Endodermal cell (in vitro differentiated cells): Measurements from ENCODE around the gene PEX7. TPM values are rescaled to one million over a fixed set of nuclear protein-coding genes. Genes with fewer than 3 reads are reported as not detected.

Experiments used
- DNase-seq: peaks from one replicate; pipeline ENCODE4 v3.0.0-alpha.2; 2017
- H3K27ac ChIP-seq: 2 replicates; pipeline ENCODE4 v1.5.1; 2013; ENCODE audit warnings: mild to moderate bottlenecking, low read depth, low read length, moderate library complexity
- H3K27me3 ChIP-seq: 2 replicates; pipeline ENCODE4 v1.6.1; 2013; ENCODE audit warnings: mild to moderate bottlenecking, low read length, moderate library complexity; ENCODE audit not compliant: insufficient read depth, control insufficient read depth, poor library complexity, severe bottlenecking
- H3K36me3 ChIP-seq: 2 replicates; pipeline ENCODE4 v1.7.0; 2013; ENCODE audit warnings: mild to moderate bottlenecking, low read length, moderate library complexity; ENCODE audit not compliant: control insufficient read depth, insufficient read depth
- H3K4me1 ChIP-seq: one replicate; pipeline ENCODE4 v1.7.0; 2013; ENCODE audit warnings: low read length; ENCODE audit not compliant: control insufficient read depth, insufficient read depth
- H3K4me3 ChIP-seq: 2 replicates; pipeline ENCODE4 v1.5.1; 2013; ENCODE audit warnings: mild to moderate bottlenecking, low read length, moderate library complexity
- H3K9ac ChIP-seq: 2 replicates; pipeline ENCODE4 v1.6.1; 2013; ENCODE audit warnings: mild to moderate bottlenecking, low read length, moderate library complexity; ENCODE audit not compliant: poor library complexity, severe bottlenecking; ENCODE audit errors: extremely low read depth
- H3K9me3 ChIP-seq: 2 replicates; pipeline ENCODE4 v1.6.1; 2013; ENCODE audit warnings: mild to moderate bottlenecking, low read length, moderate library complexity; ENCODE audit not compliant: control insufficient read depth
- H3K27ac Mint-ChIP-seq: 2 replicates; pipeline ENCODE4 v1.8.0; 2020; ENCODE audit warnings: mixed read lengths
- H3K27me3 Mint-ChIP-seq: 2 replicates; pipeline ENCODE4 v1.8.0; 2021; ENCODE audit warnings: mild to moderate bottlenecking, mixed read lengths; ENCODE audit not compliant: insufficient read depth
- H3K36me3 Mint-ChIP-seq: 2 replicates; pipeline ENCODE4 v1.8.0; 2020; ENCODE audit warnings: low read depth, mixed read lengths
- H3K4me1 Mint-ChIP-seq: 2 replicates; pipeline ENCODE4 v1.8.0; 2020; ENCODE audit warnings: mixed read lengths
- H3K4me3 Mint-ChIP-seq: 2 replicates; pipeline ENCODE4 v1.8.0; 2020; ENCODE audit warnings: mild to moderate bottlenecking, moderate library complexity, mixed read lengths
- H3K9me3 Mint-ChIP-seq: 2 replicates; pipeline ENCODE4 v1.8.0; 2020; ENCODE audit warnings: mild to moderate bottlenecking, mixed read lengths
- WGBS, 2 experiments: methylation state at CpG; one replicate each; pipeline versions ENCODE4 v1.1.5 to v1.1.7; 2013; ENCODE audit warnings: missing lambda C conversion rate in 2 of 2, mixed read lengths in 1 of 2; ENCODE audit not compliant: insufficient coverage in 1 of 2, insufficient read length in 1 of 2; 5-methylcytosine and 5-hydroxymethylcytosine counted together
- total RNA-seq, 2 donors: library from RNA; stranded (reverse); fragmentation: NEBNext Ultra II Directional in 1 of 2; extraction: Animal tissue kit (Norgen Biotek cat#: 25700) in 1 of 2; gene quantifications; 2 replicates in 1 of 2; 3 replicates in 1 of 2; pipeline ENCODE4 v1.2.1, GENCODE V29; 2021
- TF ChIP-seq, protein P1 (sequence below): fragments of 200-600 bp; sonication (generic); conservative IDR thresholded peaks from 2 replicates; pipeline ENCODE4 v1.5.0; 2021; ENCODE audit warnings: antibody characterized with exemption, mild to moderate bottlenecking

Gene PEX7
- total RNA-seq, 2 donors from 2014 or later: 11.2 to 11.6 TPM

GRCh38 chr6:136774228-136775041, 48.0 kb upstream of the PEX7 start:
- no peaks in the 10 kb centered on the region for H3K9me3 ChIP-seq
- H3K4me1 ChIP-seq: no peaks in the 10 kb centered on the region
- no peaks in the 10 kb centered on the region for H3K27me3 Mint-ChIP-seq
- no peaks in the 10 kb centered on the region for H3K36me3 ChIP-seq
- H3K9ac ChIP-seq: no peak overlapping the region
- H3K9me3 Mint-ChIP-seq: no peaks in the 10 kb centered on the region
- no peak overlapping the region for H3K4me3 Mint-ChIP-seq
- H3K27ac ChIP-seq: no peak overlapping the region
- H3K36me3 Mint-ChIP-seq: no peaks in the 10 kb centered on the region
- DNase-seq: no peak
- WGBS, 2 experiments: 92% methylated on average over 5 of the region's 6 CpGs; no CpG with 5 or more reads in 1 of the 2 experiments
- no peak overlapping the region for H3K27ac Mint-ChIP-seq
- no peaks in the 10 kb centered on the region for H3K27me3 ChIP-seq
- peaks cover 5% of the 10 kb centered on the region for H3K4me1 Mint-ChIP-seq
- no peak overlapping the region for H3K4me3 ChIP-seq
- TF ChIP-seq, protein P1, sequence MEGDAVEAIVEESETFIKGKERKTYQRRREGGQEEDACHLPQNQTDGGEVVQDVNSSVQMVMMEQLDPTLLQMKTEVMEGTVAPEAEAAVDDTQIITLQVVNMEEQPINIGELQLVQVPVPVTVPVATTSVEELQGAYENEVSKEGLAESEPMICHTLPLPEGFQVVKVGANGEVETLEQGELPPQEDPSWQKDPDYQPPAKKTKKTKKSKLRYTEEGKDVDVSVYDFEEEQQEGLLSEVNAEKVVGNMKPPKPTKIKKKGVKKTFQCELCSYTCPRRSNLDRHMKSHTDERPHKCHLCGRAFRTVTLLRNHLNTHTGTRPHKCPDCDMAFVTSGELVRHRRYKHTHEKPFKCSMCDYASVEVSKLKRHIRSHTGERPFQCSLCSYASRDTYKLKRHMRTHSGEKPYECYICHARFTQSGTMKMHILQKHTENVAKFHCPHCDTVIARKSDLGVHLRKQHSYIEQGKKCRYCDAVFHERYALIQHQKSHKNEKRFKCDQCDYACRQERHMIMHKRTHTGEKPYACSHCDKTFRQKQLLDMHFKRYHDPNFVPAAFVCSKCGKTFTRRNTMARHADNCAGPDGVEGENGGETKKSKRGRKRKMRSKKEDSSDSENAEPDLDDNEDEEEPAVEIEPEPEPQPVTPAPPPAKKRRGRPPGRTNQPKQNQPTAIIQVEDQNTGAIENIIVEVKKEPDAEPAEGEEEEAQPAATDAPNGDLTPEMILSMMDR: no peak

DNA sequence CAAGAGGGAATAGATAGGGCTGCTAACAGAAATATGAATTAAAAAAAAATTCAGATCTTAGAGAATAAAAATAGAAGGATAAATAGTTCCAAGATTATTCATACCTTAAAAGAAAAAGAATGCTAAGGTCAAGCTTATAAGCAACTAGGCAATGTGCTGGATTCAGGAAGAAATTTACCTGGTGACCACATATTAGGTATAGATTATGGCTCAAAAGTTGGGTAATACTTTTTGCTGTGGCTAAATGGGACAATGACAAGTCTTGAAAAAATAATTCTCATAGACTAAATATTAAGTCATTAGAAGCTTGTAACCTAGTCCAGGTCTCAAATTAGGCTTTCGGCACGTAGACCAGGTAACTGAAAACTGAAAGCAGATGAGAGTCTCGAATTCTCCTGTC, 47.3 kb upstream of the PEX7 start:
- Mint-ChIP-seq H3K4me3 (no peak overlapping the region), H3K4me1 (peaks cover 5% of the 10 kb centered on the region)

GRCh38 chr6:136775548-136775947, 46.8 kb upstream of the PEX7 start:
- TF ChIP-seq, protein P1: no peak
- H3K36me3 Mint-ChIP-seq: no peaks in the 10 kb centered on the region
- H3K9me3 Mint-ChIP-seq: no peaks in the 10 kb centered on the region
- H3K4me1 ChIP-seq: no peaks in the 10 kb centered on the region
- H3K27me3 ChIP-seq: no peaks in the 10 kb centered on the region
- H3K9ac ChIP-seq: no peak overlapping the region
- peaks cover 5% of the 10 kb centered on the region for H3K4me1 Mint-ChIP-seq
- H3K9me3 ChIP-seq: no peaks in the 10 kb centered on the region
- DNase-seq: no peak
- H3K27ac Mint-ChIP-seq: no peak overlapping the region
- no peak overlapping the region for H3K4me3 Mint-ChIP-seq
- no peak overlapping the region for H3K4me3 ChIP-seq
- H3K27ac ChIP-seq: no peak overlapping the region
- 95 to 100% methylated on average over 2 of the region's 2 CpGs for WGBS, 2 experiments
- no peaks in the 10 kb centered on the region for H3K27me3 Mint-ChIP-seq
- no peaks in the 10 kb centered on the region for H3K36me3 ChIP-seq

More for the DNA sequence above, 47.3 kb upstream of the PEX7 start:
- no peaks in the 10 kb centered on the region for H3K9me3 ChIP-seq
- Mint-ChIP-seq H3K27me3 (no peaks in the 10 kb centered on the region), H3K9me3 (no peaks in the 10 kb centered on the region), H3K36me3 (no peaks in the 10 kb centered on the region), H3K27ac (no peak overlapping the region)
- H3K27ac ChIP-seq: no peak overlapping the region
- DNase-seq: no peak
- WGBS, 2 experiments: 94 to 100% methylated on average over 2 to 3 of the region's 3 CpGs
- no peak overlapping the region for H3K4me3 ChIP-seq
- H3K9ac ChIP-seq: no peak overlapping the region
- TF ChIP-seq, protein P1: no peak
- H3K27me3 ChIP-seq: no peaks in the 10 kb centered on the region
- H3K36me3 ChIP-seq: no peaks in the 10 kb centered on the region
- H3K4me1 ChIP-seq: no peaks in the 10 kb centered on the region
